K562 (cell line): Measurements from ENCODE around the gene DGCR8. TPM values are rescaled to one million over a fixed set of nuclear protein-coding genes. Genes with fewer than 3 reads are reported as not detected.

Experiments used
- ARHGAP35 ChIP-seq: fragments of 450-650 bp; IDR thresholded peaks from 2 replicates; pipeline ENCODE4 v1.6.1; 2018; ENCODE audit not compliant: partially characterized antibody
- ATF1 ChIP-seq, 2 experiments: fragments of 450-650 bp in 1 of 2; IDR thresholded peaks; 2 replicates each; pipeline ENCODE4 v1.6.1; 2016; ENCODE audit warnings: missing compliant biosample characterization in 1 of 2, missing genetic modification characterization in 1 of 2
- ETS2 ChIP-seq: IDR thresholded peaks from 2 replicates; pipeline ENCODE4 v1.6.1; 2016; ENCODE audit warnings: borderline replicate concordance, missing genetic modification characterization, mild to moderate bottlenecking, moderate library complexity, missing compliant biosample characterization; ENCODE audit not compliant: poor library complexity, severe bottlenecking
- KLF1 ChIP-seq: fragments of 450-650 bp; IDR thresholded peaks from 2 replicates; pipeline ENCODE4 v1.6.1; 2016; ENCODE audit warnings: missing genetic modification characterization, missing compliant biosample characterization
- LEF1 ChIP-seq: fragments of 450-650 bp; IDR thresholded peaks from 2 replicates; pipeline ENCODE4 v1.6.1; 2016; ENCODE audit warnings: mild to moderate bottlenecking
- MBD2 ChIP-seq: sonication (generic); IDR thresholded peaks from 2 replicates; pipeline ENCODE4 v1.6.1; 2016; ENCODE audit warnings: low read depth, borderline replicate concordance
- PHF8 ChIP-seq: fragments of 200-600 bp; sonication (generic); IDR thresholded peaks from 2 replicates; pipeline ENCODE4 v1.6.1; 2012; ENCODE audit warnings: mixed run types, mild to moderate bottlenecking, inconsistent platforms, low read length, moderate library complexity, borderline replicate concordance
- SRSF3 ChIP-seq: fragments of 200-400 bp; formaldehyde crosslinking; IDR thresholded peaks from 2 replicates; pipeline ENCODE4 v1.6.1; 2016; ENCODE audit warnings: mild to moderate bottlenecking, low read length, moderate library complexity; ENCODE audit not compliant: insufficient read depth
- ZNF277 ChIP-seq: fragments of 250-450 bp; sonication (Bioruptor Pico); IDR thresholded peaks from 2 replicates; pipeline ENCODE4 v1.8.0; 2022; ENCODE audit warnings: inconsistent platforms, mild to moderate bottlenecking, moderate library complexity, borderline replicate concordance
- polyA plus RNA-seq, 8 experiments: library from polyadenylated mRNA; depleted of rRNA in 4 of 8; stranded (reverse) in 5 of 8; unstranded in 3 of 8; fragments of >200 nt; fragmentation: Nextera tagmentation in 2 of 8; fragmentation: Illumina TruSeq in 1 of 8; extraction: Ambion mirVana in 2 of 8; extraction: Trizol in 1 of 8; gene quantifications; 2 replicates each; pipeline versions ENCODE4 v1.2.1 to v1.2.3, GENCODE V29; 2011 to 2014; ENCODE audit warnings: inconsistent platforms in 1 of 8, missing spikeins in 1 of 8
- total RNA-seq, 7 experiments: library from RNA; depleted of rRNA in 6 of 7; stranded (reverse); fragments of >200 nt in 6 of 7; fragmentation: Illumina TruSeq in 2 of 7; extraction: Trizol in 2 of 7; gene quantifications; 2 replicates each; pipeline versions ENCODE4 v1.2.1 to v1.2.3, GENCODE V29; 2011 to 2021; ENCODE audit warnings: low replicate concordance in 1 of 7
- TF ChIP-seq, protein P1 (sequence below): fragments of 250-450 bp; sonication (Bioruptor Pico); IDR thresholded peaks from 2 replicates; pipeline ENCODE4 v1.4.0; 2020
- TF ChIP-seq, protein P2 (sequence below): fragments of 450-650 bp; formaldehyde crosslinking; IDR thresholded peaks from 2 replicates; pipeline ENCODE4 v1.4.0; 2022; ENCODE audit warnings: missing genetic modification characterization

The DGCR8 gene
- total and polyA plus RNA-seq, 9 of the 15 experiments (the other 6 are each of a cell fraction or from before 2014, with no cell fraction given), result 5.9 to 144 (median 80.1) TPM

DNA sequence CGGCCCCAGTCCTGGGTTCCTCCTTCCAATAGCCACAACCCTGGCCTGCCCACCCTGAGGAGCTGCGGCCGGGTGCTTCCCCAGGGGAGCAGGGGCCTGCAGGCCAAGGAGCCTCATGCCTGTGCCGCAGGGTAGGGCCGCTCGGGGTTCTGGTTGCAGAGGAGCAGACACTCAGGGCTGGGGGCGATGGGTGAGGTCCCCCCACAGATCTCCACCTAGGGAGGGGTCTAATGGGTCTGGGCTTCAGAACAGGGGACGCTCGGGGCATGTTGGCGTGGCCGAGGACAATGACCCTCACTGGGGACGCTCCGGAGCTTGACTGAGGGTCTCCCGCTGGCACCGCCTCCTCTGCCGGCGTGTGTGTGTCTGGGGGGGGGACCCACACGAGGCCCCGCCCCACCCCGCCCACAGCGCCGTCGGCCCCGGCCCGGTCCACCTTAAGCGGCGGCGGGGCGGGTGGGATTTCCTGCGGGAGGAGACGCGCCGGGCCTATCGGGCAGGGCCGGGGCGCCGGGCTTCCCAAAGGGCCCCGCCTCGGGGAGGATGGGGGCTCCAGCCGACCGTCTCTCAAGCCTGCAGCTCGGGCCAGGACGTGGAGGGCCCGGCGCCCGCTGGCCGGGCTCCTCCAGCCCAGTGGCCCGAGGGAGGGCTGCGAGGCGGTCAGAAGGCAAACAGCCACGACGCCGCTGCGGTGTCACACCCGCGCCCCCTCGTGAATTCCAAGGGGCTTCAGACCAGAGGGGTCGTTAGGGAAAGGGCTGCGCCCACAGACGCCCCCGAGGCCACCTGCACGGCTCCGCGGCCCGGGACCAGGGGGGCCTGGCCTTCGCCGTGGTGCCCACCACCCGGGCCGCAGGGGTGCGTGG, 50.9 kb downstream of the DGCR8 start (continued):
- TF ChIP-seq ARHGAP35 (peak; percentile 41), ETS2 (tag) (no peak), SRSF3 (0 out of 2 replicates have a peak, but pooled peaks have one; percentile 7), MBD2 (peak; percentile 52; the same call in 1 of the 2 replicates), PHF8 (peak; percentile 79; the same call in 1 of the 2 replicates), KLF1 (tag) (peak; percentile 84; the same call in 1 of the 2 replicates), LEF1 (no peak), ATF1 (CRISPR knock-in tag; IDR thresholded peaks at IDR 0.05) (0 out of 2 replicates have a peak, but pooled peaks have one; percentile 0), ATF1 (tag; IDR thresholded peaks at IDR 0.05) (peak; percentile 83), ZNF277 (CRISPR knock-in tag) (peak; percentile 81; the same call in 1 of the 2 replicates)
- TF ChIP-seq, protein P1, sequence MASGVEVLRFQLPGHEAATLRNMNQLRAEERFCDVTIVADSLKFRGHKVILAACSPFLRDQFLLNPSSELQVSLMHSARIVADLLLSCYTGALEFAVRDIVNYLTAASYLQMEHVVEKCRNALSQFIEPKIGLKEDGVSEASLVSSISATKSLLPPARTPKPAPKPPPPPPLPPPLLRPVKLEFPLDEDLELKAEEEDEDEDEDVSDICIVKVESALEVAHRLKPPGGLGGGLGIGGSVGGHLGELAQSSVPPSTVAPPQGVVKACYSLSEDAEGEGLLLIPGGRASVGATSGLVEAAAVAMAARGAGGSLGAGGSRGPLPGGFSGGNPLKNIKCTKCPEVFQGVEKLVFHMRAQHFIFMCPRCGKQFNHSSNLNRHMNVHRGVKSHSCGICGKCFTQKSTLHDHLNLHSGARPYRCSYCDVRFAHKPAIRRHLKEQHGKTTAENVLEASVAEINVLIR (CRISPR knock-in tag), result peak; percentile 22; the same call in 1 of the 2 replicates
- TF ChIP-seq, protein P2, sequence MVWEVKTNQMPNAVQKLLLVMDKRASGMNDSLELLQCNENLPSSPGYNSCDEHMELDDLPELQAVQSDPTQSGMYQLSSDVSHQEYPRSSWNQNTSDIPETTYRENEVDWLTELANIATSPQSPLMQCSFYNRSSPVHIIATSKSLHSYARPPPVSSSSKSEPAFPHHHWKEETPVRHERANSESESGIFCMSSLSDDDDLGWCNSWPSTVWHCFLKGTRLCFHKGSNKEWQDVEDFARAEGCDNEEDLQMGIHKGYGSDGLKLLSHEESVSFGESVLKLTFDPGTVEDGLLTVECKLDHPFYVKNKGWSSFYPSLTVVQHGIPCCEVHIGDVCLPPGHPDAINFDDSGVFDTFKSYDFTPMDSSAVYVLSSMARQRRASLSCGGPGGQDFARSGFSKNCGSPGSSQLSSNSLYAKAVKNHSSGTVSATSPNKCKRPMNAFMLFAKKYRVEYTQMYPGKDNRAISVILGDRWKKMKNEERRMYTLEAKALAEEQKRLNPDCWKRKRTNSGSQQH, result 0 out of 2 replicates have a peak, but pooled peaks have one; percentile 45
